Activated CD4-positive, CD25-positive, alpha-beta regulatory T cell (primary cell): ENCODE results near the gene OBP2A.

Experiments used
- DNase-seq, 4 experiments: peaks; one replicate each; lab custom pipeline; 2025; lab: John Stamatoyannopoulos, UW

Gene OBP2A

DNA sequence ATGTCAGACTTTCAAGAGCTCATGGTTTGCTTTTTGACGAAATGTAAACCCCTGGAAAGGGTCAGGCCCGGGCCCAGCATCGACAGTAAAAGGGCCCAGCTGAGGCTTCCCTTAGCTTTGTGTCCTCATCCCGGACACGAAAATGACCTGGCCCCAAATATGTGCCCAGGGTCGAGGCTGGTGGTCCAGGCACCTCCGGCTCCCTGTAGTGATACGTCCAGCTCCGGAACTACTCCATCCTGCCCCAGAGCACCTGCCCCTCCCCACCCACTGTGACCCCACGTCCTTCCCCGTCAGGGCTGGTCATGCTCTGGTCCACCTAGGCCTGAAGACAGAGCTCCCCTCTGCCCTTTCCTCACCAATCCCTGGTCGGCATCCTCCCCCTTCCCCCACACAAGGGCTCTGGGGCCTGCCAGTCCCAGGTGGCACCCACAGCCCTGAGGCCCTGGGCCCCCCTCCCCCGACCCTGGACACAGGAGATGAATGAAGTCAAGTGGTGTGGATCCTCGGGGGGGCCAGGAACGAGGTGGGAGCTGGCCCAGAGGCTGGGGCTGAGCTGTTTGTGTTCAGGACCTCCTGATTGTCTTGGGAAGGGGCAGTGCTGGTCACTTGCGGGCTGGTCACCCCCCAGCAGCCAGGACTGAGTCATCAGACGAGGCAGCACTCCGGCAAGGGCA lies 6.2 kb downstream of the OBP2A start:
- DNase-seq = no peak

DNA sequence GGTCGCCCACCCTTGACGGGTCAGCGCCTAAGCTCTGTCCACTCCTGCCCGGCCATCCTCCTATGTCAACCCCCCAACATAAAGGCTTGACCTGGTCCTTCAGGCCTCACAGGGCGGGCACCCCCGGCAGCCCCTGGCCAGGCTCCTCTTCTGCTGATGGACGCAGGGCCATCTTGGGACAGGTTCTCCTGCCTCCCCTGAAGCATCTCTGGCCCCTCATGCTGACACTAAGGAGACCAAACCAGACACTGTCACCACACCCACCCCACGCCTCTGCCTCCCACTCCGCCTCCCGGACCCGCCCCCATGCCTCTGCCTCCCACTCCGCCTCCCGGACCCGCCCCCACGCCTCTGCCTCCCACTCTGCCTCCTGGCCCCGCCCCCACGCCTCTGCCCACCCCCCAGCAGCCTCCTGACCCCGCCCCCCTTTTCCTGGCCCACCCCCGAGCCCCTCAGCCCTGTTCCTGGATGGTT lies 6.8 kb downstream of the OBP2A start:
- no peak for DNase-seq

DNA sequence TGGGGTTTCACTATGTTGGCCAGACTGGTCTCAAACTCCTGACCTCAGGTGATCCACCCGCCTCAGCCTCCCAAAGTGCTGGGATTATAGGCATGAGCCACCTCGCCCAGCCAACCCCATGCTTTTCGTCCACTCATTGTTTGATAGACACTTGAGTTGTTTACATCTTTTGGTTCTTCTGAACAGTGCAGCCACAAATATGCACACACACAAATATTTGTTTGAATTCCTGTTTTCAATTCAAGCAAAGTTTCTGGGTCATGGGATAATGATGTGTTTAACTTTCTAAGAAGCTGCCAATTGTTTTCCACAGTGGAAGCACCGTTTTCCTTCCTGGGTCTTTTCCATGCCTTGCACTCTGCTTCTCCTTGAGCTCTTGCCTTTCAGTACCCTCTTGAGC lies 8.8 kb downstream of the OBP2A start:
- no peak for DNase-seq

DNA sequence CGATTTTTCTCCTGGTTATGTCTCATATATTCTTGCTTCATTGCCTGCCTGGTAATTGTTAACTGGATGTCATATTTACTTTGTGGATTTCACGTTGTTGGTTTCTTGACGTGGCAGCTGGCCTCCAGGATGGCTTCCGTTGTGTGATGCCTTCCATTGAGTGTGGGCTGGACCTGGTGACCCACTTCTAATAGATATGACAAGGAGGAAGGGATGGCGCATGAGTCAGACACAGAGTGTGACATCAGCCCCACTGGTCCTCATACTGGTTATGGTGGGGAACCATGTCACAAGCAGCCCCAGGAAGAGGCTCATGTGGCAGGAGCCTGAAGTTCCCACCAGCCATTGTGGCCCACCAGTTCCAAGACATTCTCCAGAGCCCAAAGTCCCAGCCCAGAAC lies 9.3 kb downstream of the OBP2A start:
- DNase-seq = no peak

DNA sequence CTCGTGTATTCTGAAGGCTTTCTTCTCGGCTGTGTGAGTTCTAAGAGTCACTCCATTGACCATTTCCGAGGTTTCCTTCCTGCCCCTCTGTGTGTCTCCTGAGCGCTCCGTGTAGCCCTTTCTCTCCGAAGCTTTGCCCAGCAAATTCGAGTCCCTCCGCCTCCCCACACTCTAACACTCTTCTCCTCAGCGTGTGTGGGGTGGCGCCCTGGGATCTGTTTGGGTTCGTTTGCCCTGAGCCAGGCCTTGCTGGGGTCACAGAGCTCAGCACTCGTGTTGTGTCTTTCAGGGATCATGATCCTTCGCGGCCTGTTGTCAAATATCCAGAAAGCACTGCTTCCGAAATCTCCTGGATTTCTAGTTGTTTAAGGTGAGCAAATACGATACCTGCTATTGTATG lies 10.0 kb downstream of the OBP2A start:
- DNase-seq = no peak

DNA sequence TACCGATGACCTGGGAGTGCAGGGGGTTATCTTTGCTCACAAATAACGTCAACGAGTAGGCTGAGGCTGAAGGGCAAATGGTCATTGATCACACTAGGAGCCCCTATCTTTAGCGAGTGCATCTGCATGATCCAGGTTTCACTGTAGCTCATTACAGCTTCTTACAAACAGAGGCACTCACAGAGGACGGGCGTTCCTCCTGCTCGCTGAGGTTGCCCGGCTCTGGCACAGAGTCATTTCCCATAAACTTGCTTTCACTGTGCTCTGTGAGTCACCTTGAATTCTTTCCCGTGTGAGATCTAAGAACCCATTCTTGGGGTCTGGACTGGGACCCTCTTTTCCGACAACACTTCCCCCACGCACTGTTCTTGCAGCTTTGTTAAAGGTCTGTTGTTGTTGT lies 13.7 kb downstream of the OBP2A start:
- no peak for DNase-seq

DNA sequence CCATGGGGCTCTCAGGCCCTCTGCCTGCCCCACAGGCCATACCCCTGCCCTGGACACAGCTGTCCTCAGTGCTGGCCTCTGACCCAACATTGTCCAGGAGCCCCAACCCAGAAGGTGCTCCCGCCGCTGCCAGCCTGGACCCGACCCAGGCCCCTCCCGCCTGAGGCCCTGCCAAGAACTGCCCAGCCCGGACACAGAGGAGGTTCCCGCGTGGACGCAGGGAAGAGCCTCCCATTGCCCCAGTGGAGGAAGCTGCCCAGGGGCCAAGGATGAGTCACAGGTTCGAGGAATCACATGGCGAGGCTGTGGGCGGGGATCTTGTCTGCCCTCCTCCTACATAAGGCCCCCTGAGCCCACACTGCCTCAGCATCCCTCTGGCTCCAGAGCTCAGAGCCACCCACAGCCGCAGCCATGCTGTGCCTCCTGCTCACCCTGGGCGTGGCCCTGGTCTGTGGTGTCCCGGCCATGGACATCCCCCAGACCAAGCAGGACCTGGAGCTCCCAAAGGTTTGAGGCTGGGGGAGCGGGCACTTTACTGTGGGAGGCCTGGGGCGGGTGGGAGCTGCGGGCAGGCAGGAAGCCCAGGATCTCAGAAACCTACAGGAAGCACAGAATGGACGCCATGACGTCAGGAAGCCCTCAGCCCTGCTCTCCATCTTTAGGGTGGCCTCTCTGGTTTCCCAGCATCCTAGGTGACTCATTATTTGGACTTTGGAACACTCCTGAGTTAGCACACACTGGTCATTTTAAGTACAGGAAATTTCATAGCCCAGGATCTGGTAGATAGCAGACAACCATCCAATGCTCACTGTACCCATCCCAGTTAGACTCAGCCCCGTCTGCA lies 15.7 kb downstream of the OBP2A start, which contains the start of gene PAEP:
Gene PAEP (plus strand): TSS at position 366 of the 844 bp plus-strand sequence.
- no peak for DNase-seq

DNA sequence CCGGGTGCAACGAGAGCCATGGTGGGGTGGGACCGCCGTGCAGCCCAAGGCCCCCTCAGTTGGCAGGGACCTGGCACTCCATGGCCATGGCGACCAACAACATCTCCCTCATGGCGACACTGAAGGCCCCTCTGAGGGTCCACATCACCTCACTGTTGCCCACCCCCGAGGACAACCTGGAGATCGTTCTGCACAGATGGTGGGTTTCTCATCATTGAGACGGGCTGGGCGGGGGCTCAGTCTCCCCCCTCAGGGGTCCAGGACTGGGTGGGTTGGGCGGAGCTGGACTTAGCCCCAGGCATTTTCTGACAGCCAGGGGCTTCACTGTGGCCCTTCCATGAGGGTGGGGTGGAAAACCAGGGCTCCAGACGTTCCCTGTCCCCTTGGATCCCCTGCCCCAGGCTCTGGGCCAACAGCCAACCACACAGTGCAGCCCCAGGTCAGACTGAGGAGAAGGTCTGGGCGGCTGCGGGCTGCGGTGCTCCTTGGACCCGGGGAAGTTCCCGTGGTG lies 16.4 kb downstream of the OBP2A start:
- no peak for DNase-seq

DNA sequence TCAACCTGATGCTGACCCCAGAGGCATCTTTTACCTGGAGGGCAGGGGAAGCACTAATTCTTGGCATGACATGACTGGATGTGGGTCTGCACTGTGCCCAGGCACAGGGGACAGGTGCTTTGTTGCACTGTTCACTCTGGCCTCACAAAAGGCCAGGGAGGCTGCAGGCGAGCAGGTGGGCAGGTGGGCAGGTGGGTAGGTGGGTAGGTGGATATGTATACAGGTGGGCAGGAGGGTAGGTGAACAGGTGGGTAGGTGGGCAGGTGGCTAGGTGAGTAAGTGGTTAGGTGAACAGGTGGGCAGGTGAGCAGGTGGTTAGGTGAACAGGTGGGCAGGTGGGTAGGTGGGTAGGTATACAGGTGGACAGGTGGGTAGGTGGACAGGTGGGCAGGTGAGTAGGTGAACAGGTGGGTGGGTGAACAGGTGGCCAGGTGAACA lies 17.1 kb downstream of the OBP2A start:
- DNase-seq = no peak

DNA sequence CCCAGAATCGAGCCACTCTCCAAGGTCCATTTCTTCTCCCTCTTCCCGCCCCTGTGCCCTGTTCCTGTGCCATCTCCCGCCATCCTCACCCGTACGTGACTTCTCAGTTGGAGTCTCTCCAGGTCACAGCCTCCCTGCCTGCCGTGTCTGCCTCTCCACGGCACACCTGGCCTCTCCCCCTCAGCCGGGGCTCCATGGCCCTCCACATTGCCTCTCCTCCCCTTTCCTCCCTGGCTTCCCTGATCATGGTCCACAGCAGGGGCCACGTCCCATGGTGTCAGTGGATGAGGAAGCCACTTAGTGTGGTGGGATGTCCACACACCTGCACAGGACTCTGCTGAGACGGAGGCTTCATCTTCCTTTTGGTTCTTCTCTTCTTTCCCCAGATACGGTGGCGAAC lies 17.9 kb downstream of the OBP2A start:
- DNase-seq = no peak

DNA sequence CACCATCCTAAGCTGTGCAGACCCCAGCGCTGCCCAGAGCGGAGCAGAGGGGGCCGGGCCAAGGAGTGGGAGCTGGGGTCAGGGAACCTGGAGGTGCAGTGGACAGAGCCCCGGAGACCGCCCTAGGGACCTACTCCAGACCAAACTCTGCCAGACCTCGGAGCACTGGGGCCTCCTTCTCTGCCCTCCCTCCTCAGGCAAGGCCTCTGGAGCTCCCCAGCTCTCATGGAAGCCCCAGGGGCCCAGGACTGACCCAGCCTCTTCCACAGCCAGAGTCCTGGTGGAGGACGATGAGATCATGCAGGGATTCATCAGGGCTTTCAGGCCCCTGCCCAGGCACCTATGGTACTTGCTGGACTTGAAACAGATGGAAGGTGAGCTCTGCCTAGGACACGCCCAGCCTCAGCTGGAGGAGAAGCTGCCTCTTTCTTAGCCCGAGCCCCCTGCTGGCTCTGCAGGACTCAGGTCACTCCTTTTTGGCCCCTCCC lies 19.3 kb downstream of the OBP2A start:
- no peak for DNase-seq

DNA sequence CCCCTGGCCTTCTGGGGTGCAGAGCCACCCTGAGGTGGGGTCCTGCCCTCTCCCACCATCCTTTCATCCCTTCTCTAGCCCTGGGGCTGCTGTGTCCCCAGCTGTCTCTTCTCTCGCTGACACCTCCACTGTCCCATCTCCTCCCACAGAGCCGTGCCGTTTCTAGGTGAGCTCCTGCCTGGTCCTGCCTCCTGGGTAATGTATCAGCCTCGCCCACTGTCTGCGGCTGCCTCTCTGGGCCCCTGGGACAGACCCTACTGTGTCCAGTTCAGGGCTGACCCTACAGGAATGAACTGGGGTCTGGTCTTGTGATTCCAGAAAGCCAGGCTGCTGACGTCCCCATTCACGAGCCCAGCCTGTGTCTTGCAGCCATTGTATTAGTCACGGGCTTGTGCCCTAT lies 19.7 kb downstream of the OBP2A start:
- DNase-seq = no peak

DNA sequence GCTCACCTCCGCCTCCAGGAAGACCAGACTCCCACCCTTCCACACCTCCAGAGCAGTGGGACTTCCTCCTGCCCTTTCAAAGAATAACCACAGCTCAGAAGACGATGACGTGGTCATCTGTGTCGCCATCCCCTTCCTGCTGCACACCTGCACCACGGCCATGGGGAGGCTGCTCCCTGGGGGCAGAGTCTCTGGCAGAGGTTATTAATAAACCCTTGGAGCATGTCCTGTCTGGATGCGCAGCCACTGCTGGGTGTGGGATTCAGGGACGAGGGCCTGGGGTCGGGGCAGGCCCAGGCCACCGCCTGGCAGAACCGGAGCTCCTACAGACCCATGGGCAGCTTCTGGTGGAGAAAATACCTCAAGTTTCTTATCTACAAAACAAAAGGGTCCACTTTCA lies 20.6 kb downstream of the OBP2A start:
- DNase-seq = no peak

DNA sequence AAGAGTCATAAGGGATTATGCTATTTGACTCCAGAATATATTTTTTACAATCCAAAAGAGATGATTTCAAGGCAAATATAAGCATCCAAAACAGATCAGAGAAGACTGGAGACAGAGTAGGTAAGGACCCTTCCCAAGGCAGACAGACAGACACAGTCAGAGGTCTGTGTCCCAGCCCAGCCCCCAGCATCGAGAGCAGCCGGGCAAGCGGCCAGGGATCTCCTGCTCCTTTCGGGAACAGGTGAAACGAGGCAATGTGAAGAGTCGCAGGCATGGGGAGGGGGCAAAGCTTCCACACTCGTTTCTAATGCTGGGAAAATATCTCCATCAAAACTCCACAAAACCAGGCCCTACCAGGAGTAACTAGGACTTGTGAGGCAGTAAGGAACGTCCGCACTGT lies 21.4 kb downstream of the OBP2A start:
- DNase-seq = no peak

DNA sequence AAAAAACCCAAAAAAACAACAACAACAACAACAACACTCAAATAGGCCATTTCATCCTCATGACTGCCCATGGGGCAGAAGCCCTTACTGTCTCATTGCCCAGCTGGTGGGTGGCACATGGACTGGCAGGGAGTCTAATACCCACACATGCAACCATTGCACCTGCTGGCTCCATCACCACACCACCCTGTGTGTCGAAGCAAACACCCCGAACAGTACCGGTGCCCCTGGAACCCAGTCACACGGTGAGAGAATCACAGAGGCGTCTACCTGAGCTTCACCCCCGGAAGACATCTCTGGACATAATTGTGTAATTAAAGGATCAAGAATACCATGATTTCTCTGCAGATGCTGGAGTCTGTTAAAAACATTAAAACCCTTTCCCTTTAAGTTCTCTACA lies 22.1 kb downstream of the OBP2A start:
- DNase-seq = no peak

DNA sequence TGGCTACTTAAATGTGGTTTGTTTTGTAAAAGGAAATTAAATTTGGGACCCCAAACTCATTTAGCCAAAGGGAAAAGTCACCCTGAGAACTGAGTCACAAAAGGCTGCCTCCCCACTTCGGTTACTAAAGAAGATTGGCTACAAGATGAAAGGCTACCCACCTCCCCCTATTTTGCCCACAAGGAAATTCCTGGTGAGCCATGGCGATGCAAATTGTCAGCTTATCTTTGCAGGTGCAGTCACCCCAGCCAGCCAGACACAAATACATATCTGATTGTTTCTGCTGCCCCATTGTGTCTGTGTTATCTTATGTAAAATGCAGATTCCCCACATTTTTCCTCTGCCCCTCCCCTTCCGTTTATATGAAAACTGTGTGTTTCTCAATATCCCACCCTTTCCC lies 24.5 kb downstream of the OBP2A start:
- DNase-seq = no peak

DNA sequence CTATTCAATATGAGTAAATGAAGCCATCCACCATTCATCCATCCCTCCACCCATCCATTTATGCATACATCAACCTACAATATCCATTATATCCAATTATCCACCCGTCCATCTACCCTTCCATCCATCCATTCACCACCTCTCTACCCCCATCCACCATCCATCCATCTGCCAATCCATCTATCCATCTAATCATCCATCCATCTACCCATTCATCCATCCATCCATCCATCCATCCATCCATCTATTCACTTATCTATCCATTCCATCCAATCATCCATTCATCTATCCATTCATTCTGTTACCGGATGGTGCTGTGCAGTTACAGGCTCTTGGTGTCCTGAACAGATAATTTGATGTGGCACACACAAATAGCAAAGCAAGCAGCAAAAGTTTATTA lies 26.3 kb downstream of the OBP2A start:
- DNase-seq = no peak

DNA sequence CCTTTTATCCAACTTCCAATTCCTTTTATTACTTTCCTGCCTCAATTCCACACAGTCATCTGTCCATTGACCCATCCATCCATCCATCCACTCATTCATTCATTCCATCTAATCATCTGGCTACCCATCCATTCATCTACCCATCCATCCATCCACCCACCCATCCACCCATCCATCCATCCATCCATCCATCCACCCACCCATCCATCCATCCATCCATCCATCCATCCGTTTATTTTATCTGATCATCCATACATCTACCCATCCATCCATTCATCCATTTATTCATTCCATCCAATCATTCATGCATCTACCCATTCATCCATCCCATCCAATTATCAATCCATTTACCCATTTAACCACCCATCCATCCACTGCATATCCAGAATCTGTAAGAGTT lies 27.2 kb downstream of the OBP2A start:
- no peak for DNase-seq

DNA sequence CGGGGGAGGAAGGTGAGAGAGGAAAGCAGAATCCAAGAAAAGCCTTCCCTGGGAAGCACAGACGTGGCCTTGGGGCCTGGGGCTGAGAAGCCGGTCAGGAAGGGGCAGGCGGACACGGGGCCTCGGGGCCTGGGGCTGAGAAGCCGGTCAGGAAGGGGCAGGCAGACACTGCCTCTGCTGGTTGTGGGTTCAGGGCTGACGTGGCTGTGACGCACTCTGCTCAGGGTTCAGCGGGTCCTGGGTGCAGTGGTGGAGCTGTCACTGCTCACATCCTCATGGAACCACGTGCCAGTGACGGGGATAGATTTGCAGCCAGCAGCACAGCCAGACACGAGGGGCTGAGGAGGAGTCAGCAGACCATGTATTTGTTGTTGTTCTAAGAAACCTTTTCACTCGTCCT lies 28.4 kb downstream of the OBP2A start:
- DNase-seq = no peak

DNA sequence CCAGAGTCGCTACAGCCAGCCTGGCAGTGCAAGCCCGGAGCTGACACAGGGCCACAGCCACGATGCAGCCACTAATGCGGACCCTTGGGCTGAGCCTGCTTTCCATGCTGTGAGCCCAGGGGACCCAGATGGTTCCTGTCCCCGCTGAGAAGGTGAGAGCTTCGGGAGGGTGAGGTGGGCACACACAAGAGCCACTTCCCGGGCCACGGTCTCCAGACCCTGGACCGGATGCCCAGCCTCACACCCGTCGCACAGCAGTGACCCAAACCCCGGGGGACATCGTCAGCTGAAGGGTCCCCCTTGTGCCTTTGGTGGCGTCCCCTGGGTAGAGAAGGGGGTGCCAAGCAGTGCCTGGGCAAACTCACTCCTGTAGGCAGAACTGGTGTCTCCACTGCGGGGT lies 29.0 kb downstream of the OBP2A start:
- no peak for DNase-seq

DNA sequence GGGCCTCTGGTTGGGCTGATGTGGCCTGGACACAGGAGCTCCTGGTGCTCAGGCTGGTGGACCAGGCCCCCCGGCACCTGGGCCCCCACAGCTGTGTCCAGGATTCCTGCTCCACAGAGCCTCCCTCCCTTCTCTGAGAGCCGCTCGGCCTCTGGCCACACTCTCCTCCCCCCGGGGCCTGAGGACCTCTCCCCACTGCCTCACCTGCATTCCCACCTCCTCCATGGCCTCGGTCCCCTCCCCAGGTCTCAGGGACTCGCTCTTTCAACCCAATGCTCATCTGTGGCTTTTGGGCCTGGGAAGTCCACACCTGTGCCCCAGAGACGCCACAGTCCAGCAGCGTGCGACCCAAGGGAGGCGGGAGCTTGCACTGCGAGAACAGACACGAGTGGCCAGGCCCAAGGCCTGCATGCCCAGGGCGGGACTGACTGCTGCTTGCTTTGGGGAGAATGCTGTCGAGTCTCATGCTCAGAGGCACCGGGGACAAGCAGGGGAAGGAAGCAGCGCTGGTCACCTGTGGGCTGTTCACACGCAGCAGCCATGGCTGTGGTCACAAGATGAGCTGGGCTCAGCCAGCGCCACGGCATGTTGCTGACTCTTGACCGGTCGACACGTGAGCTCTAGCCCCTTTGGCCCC lies 30.2 kb downstream of the OBP2A start:
- DNase-seq = no peak

DNA sequence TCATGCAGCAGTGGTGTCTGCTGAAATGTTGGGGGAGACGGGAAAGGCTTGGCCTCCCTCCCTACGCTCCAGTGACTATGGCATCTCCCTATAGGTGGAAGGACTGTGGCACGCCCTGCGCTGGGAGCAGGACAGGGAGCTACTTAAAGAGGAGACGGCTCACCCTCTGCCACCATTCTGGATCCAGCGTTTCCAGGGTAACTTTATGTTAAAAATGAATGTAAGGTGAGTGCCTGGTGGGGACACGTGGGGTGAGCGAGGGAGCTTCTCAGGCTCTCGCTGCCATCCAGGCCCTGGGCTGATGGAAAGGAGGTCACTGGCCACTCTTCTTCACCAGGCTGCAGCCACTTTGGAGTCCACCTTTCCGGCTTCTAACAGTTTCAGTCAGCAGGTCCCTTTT lies 31.3 kb downstream of the OBP2A start:
- no peak for DNase-seq

DNA sequence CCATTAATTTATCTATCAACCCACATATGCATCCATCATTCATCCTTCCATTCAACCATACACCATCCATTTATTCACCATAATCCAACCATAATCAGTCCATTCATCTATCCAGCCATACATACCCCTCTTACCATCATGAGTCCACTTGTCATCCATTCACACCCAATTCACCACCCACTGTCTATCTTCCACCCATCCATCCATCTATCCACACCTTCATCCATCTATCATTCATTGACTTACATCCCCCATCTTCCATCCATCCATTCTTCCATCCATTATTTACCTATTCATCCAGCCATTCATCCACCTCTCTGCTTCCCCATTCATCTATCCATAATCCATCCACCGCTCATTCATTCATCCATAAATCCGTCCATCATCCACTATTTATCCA lies 33.4 kb downstream of the OBP2A start:
- DNase-seq = no peak
